Dendritic cell treated with granulocyte-macrophage colony-stimulating factor and Interleukin-4, amounts not matched to agents 40 ng/mL and 50 ng/mL, for 4 days (primary cell): ENCODE data around the gene ANO10.

ENCODE experiments used
- H3K27ac Mint-ChIP-seq: one replicate; pipeline ENCODE4 v1.8.0; 2022; ENCODE audit warnings: mild to moderate bottlenecking, mixed read lengths
- H3K27me3 Mint-ChIP-seq: one replicate; pipeline ENCODE4 v1.8.0; 2022; ENCODE audit warnings: mild to moderate bottlenecking, mixed read lengths
- H3K36me3 Mint-ChIP-seq: one replicate; pipeline ENCODE4 v1.8.0; 2022; ENCODE audit warnings: low read depth, mixed read lengths
- H3K4me1 Mint-ChIP-seq: one replicate; pipeline ENCODE4 v1.8.0; 2022; ENCODE audit warnings: low read depth, mixed read lengths
- H3K4me3 Mint-ChIP-seq: one replicate; pipeline ENCODE4 v1.8.0; 2022; ENCODE audit warnings: mild to moderate bottlenecking, moderate library complexity, mixed read lengths
- H3K9me3 Mint-ChIP-seq: one replicate; pipeline ENCODE4 v1.8.0; 2022; ENCODE audit warnings: mixed read lengths
- intact Hi-C: fragments of 100-400 bp; cut with micrococcal nuclease; formaldehyde crosslinking; loops from one replicate; pipeline ENCODE4 v1.15.0; 2022

The ANO10 gene

DNA sequence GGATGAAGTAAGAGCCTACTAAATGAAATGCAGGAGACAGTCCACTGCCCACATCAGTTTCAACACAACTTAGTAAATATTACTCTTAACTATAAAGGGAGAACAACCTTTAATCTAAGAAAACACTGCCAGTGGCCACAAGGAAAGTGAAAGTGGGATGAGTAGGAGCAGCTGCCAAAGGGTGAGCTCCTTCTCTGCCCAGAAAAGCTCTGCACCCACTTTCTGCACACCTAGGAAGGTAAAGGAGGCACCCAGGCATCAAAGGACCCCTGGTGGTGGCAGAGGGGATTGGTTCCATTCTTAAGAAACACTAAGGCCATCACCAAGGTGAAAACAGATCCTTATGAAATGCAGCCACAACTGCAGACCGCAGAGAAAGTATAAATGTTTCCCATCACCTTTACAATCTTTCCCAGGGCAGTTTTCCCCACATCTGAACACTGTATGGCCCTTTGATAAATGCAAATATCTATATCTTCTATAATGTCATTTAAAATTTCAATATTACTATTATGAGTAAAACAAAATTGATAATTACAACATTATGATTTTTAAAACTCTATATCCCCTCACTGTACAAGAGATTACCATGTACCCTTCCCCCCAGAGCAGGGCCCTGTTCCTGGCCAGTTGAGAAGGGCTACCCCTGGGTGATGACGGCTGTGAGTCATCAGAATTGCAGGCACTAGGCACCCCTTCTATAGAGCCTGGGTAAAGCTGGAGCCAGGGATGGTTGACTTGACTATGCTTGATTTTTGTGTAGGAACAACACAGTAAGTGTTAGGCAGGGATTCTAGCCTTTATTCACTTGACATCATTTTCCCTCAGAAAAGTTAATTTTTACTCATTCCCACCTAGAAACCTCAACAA, 243.5 kb downstream of the ANO10 start:
- H3K27me3 Mint-ChIP-seq: no peaks in the 10 kb centered on the region
- peaks cover 24% of the 10 kb centered on the region for H3K9me3 Mint-ChIP-seq
- H3K4me1 Mint-ChIP-seq: no peaks in the 10 kb centered on the region
- no peaks in the 10 kb centered on the region for H3K36me3 Mint-ChIP-seq
- H3K4me3 Mint-ChIP-seq: no peak overlapping the region
- H3K27ac Mint-ChIP-seq: no peak overlapping the region
- intact Hi-C loops: loop anchor here (5.0 to 10.0 kb wide), 2 partner anchors 156 to 414 kb away; no protein-coding TSS in a partner anchor

DNA sequence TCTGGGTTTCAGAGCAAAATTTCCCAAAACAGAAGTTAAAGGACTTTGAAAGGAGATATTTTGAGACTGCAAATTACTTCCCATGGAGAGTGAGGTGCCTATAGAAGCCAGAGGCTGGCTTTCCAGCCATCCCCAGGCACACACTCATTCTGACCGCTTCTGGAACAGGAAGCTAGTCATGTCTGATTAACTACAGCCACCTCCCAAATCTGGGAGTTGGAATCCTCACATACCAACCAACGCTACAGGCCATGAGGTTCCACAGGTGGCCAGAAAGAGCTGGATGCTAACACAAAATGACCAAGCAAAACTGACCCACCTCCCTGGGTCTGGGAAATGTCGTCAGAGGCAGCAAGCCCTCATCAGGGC, 248.3 kb downstream of the ANO10 start:
- Mint-ChIP-seq H3K27me3 (no peaks in the 10 kb centered on the region), H3K4me1 (peaks cover 8% of the 10 kb centered on the region), H3K9me3 (no peaks in the 10 kb centered on the region), H3K27ac (no peak overlapping the region), H3K4me3 (no peak overlapping the region), H3K36me3 (no peaks in the 10 kb centered on the region)
- intact Hi-C loops: loop anchor here (10.0 kb wide), 1 partner anchor 409 kb away; no protein-coding TSS in a partner anchor

DNA sequence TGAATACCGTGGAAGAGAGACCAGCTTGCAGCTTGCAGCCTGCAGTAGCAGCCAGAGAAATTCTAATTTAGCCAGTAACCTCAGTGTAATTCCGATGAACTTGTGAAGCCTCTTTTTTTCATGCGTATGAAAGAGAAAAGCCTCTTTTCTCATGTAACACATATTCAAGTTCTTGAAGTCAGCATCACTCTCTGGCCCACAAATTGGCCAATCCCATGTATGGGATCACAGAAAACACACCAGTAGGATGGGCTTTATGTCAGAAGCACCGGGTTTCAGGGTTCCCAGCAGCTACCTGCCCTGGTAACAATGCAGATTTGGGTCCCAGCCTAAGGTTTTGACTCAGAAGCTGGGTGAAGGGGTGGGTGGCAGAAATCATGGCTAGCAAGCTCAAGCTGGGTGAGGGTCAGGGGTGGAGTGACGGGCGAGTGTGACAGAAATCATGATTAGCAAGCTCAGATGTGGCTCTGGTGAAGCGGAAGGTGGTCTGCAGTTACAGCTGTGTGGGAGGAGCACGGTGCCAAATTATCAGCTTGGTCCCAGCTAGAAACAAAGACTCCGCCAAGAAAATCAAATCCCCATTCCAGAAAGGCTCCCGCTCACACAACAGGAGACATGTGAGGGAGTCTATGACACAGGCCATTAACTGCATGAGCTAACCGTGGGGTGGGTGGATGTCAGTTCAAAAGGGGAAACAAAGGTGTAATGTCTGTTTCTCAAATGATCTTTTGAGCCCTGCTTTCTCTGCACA, 248.8 kb downstream of the ANO10 start:
- no peak overlapping the region for H3K27ac Mint-ChIP-seq

DNA sequence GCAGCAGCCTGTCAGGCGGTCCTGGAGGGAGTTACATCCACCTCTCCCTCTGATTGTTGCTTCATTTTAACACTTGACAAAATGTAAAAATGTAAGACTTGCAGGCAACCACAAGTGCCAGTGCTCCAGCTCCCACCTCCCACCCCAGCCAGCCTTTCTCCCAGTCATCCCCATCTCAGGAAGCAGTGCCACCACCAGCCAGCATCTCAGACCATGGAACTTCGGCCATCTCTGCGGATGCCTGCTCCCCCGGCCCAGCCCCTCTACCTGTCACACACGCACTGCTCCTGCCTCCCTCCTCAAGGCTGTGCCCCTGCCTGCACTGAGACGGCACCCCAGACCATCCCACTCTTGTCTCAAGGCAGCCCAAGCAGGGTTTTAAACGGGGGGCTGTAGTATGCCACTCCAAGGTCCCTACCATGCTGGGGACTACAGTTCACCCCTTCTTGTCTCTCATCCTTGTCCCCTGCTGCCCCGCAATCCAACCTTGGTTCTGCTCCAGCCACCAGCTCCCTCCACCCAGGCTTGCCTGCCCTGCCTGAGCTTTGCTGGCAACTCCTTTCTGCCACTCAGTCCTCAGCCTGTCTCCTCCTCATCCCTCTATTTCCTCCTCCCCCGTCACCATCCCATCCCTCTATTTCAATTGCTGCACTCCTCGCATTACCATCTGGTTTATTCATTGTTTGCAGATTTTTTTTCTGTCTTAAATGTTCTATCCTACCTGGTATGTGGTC, 249.6 kb downstream of the ANO10 start:
- H3K4me1 Mint-ChIP-seq: peaks cover 8% of the 10 kb centered on the region

More for the DNA sequence above, 248.8 kb downstream of the ANO10 start:
- no peaks in the 10 kb centered on the region for H3K9me3 Mint-ChIP-seq
- no peaks in the 10 kb centered on the region for H3K36me3 Mint-ChIP-seq
- intact Hi-C loops: loop anchor here (10.0 kb wide), 1 partner anchor 408 kb away; no protein-coding TSS in a partner anchor
- H3K4me3 Mint-ChIP-seq: no peak overlapping the region
- peaks cover 8% of the 10 kb centered on the region for H3K4me1 Mint-ChIP-seq
- no peaks in the 10 kb centered on the region for H3K27me3 Mint-ChIP-seq

DNA sequence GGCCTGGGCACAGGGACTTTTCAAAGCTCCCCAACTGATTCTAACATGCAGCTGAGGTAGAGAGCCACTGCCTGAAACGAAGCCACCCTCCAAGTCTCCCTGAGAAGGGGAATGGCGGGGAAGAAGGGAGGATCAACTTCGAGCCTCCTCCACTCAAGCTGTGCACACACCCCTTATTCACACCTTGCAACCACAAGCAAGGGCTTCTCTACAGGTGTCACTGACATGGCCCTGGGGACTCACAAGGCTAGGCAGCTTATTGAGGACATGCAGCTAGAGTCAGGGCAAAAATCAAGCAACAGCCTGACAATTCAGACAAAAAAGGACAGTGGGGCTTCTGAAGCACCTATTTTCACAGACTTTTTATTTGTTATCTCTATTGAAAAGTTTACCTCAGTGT, 250.3 kb downstream of the ANO10 start:
- H3K27ac Mint-ChIP-seq: peak overlapping the region; percentile 12

More for the DNA sequence above, 249.6 kb downstream of the ANO10 start:
- no peak overlapping the region for H3K27ac Mint-ChIP-seq
- H3K4me3 Mint-ChIP-seq: no peak overlapping the region
- no peaks in the 10 kb centered on the region for H3K36me3 Mint-ChIP-seq
- intact Hi-C loops: loop anchor here (10.0 kb wide), 1 partner anchor 407 kb away; no protein-coding TSS in a partner anchor
- H3K27me3 Mint-ChIP-seq: no peaks in the 10 kb centered on the region
- H3K9me3 Mint-ChIP-seq: no peaks in the 10 kb centered on the region

DNA sequence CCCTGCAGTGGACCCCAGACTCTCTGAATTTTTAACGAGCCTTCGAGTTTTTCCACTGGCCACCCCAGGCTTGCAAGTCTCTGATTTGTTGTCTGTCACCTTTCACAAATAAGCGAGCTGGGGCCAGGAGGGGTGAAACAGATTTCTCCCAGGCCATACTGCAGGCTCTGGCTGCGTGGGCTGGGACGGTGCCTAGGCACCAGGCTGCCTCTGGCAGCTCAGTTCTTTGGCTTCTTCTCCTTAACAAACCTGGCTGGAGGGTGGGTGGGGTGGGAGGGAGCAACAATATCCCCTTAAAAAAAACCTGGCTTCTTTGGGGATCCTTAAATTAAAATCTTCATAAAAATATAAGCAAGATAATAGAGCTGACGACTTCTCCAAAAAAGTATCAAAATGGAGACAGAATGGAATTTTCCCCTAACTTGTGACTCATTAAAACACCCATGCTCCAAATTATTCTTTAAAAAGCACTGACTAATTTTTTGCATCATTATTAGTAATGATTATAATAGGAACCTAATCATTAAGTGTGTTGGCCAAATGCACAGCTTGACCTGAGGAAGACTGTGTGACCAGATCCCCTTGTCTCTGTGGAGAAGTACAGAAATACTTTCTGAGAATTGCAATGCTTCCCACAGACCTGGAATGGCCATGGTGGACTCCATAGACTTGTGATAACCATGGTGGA, 251.4 kb downstream of the ANO10 start:
- intact Hi-C loops: loop anchor here (10.0 kb wide), 1 partner anchor 406 kb away; no protein-coding TSS in a partner anchor
- Mint-ChIP-seq H3K4me3 (no peak overlapping the region), H3K36me3 (peaks cover 12% of the 10 kb centered on the region), H3K27me3 (no peaks in the 10 kb centered on the region), H3K27ac (peak overlapping the region; percentile 12), H3K9me3 (no peaks in the 10 kb centered on the region), H3K4me1 (peaks cover 8% of the 10 kb centered on the region)

More for the DNA sequence above, 250.3 kb downstream of the ANO10 start:
- intact Hi-C loops: loop anchor here (10.0 kb wide), 1 partner anchor 407 kb away; no protein-coding TSS in a partner anchor
- peaks cover 8% of the 10 kb centered on the region for H3K4me1 Mint-ChIP-seq
- H3K9me3 Mint-ChIP-seq: no peaks in the 10 kb centered on the region
- no peak overlapping the region for H3K4me3 Mint-ChIP-seq
- no peaks in the 10 kb centered on the region for H3K27me3 Mint-ChIP-seq
- H3K36me3 Mint-ChIP-seq: peaks cover 2% of the 10 kb centered on the region

DNA sequence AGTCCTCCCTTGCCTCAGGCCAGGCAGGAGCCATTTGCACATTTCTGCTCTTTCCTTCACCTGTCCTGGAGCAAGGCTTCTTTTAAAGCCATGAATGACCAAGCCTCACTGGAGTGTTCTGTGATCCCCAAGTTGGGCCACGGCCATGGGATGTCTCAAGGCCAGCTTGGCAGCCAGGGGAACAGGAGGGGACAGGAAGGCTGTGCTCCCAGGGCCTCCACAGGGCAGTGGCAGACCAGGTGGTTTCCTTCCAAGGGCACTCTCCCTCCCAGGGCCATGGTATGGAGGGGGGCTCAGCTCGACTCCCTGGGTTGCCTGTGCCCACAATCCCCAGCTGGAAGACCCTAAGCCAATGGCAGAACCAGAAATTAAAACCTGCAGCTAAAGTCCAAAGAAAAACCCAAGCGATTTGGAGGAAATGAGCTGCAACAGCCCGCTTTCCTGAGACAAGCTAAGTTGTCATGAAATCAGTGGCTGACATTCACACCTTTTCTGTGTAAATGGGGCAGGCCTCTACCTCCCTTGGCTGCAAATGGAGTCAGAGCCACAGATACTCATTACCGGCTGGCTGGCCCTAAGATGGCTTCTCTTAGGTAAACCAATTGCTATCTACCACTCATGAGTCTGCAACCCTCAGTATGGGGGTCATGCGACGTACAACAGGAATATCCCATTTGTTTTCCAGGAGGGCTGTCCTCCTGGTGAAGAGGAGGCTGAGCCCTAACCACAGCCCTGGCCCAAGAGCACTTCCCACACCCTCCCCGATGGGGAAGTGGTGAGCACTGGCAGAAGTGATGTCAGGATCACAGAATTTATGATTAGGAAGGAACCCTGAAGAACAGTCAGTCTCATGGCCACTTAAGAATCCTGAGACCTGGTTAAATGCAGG, 252.2 kb downstream of the ANO10 start:
- H3K4me3 Mint-ChIP-seq: no peak overlapping the region
- H3K4me1 Mint-ChIP-seq: peaks cover 8% of the 10 kb centered on the region
- H3K9me3 Mint-ChIP-seq: no peaks in the 10 kb centered on the region
- peaks cover 20% of the 10 kb centered on the region for H3K36me3 Mint-ChIP-seq
- H3K27me3 Mint-ChIP-seq: no peaks in the 10 kb centered on the region
- intact Hi-C loops: loop anchor here (10.0 kb wide), 1 partner anchor 405 kb away; no protein-coding TSS in a partner anchor
- H3K27ac Mint-ChIP-seq: no peak overlapping the region

DNA sequence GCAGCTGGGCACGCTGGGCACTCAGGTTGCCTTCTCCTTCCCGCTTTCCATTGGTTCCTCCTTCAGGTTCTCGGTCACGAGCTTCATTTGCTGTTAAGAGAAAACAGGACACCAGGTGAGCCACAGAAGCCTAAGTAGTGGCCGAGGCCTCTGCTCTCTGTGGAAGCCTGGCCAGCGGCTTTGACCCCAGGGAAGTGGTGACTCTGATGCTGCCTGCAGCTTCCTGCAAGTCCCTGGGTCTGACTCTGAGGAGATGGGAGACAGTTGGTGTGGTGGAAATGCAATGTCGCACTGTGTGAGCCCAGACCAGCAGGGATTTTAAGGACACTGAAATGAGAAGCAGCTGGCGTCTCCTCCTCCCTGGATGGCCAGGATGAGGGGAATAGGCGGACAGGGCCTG, 254.9 kb downstream of the ANO10 start:
- peaks cover 24% of the 10 kb centered on the region for H3K36me3 Mint-ChIP-seq
- intact Hi-C loops: no loop called here
- H3K27ac Mint-ChIP-seq: no peak overlapping the region
- H3K4me1 Mint-ChIP-seq: peaks cover 8% of the 10 kb centered on the region
- H3K27me3 Mint-ChIP-seq: no peaks in the 10 kb centered on the region
- no peaks in the 10 kb centered on the region for H3K9me3 Mint-ChIP-seq
- H3K4me3 Mint-ChIP-seq: no peak overlapping the region

DNA sequence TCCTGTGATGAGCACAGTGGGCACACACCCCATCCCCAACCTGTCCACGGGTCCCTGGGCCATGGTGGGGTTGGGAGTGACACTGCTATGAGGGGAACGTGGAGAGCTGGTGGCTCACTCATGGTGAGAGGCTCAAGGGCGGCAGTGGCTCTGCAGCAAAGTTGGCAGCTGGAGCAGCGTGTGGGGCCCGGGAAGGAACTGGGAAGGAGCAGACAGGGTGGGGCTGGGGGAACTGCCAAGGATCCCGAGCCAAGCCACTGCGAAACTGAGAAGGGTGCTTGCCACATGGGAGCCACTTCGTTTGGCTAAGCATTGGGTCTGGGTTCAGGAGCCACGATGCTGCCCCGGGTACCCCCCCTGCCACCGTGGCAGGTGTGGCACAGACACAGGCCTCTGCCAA, 255.3 kb downstream of the ANO10 start:
- H3K4me3 Mint-ChIP-seq: no peak overlapping the region
- H3K27ac Mint-ChIP-seq: no peak overlapping the region
- intact Hi-C loops: no loop called here
- peaks cover 8% of the 10 kb centered on the region for H3K4me1 Mint-ChIP-seq
- peaks cover 24% of the 10 kb centered on the region for H3K36me3 Mint-ChIP-seq
- no peaks in the 10 kb centered on the region for H3K9me3 Mint-ChIP-seq
- H3K27me3 Mint-ChIP-seq: no peaks in the 10 kb centered on the region

DNA sequence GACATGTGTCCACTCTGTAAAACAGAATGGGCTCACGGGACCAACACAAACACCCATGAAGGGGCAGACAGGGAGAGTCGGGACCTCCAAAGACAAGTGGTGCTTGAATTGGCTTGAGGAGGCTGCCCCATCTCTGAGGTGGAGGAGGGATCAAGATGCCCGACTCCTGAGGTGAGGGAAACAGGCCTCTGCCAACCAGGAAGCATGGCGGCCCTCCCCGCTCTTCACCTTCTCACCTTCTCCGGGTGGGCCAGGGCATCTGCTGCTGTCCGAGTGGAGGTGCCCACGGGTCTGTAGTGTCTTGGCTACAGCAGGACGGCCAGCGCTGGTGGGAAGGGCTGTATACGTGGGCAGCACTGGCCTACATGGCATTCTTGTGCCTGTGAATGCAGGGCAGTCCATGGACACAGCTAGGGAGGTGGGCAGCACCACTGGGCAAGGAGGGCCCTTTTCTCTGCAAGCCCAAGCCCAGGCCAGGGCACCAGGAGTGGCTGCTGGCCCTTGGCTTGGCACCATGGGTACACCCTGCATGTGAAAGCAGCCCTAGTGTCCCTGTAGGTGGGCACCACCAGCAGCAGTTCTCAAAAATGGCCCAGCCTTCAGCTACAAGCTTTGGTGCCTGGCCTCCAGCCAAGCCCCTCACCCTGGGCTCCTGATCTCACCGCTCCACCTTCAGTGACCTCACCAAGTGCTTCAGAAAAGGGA, 256.1 kb downstream of the ANO10 start:
- Mint-ChIP-seq H3K36me3 (peaks cover 24% of the 10 kb centered on the region), H3K27me3 (no peaks in the 10 kb centered on the region)

DNA sequence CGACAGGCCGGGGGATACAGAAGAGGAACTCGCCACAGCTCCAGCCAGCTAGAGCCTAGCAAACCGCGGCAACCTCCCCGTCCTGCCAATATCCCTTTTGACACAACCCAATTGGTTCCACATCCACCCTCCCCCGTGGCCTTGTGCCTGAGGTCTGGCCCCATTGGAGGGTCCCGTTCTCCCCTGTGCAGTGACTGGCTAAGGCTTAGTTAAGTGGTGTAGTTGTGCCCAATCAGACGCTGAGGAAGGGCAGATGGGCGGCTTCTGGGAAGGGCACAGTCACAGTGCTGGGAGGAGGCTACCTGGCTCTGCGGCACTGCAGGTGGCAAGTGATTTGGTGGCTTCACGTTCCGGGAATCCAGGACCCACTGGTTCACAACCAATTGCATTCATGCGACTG, 256.9 kb downstream of the ANO10 start:
- Mint-ChIP-seq H3K27me3 (no peaks in the 10 kb centered on the region), H3K4me3 (no peak overlapping the region), H3K36me3 (peaks cover 24% of the 10 kb centered on the region), H3K9me3 (no peaks in the 10 kb centered on the region), H3K4me1 (no peaks in the 10 kb centered on the region), H3K27ac (no peak overlapping the region)
- intact Hi-C loops: no loop called here

More for the DNA sequence above, 256.1 kb downstream of the ANO10 start:
- H3K4me3 Mint-ChIP-seq: no peak overlapping the region
- H3K4me1 Mint-ChIP-seq: peaks cover 1% of the 10 kb centered on the region
- H3K9me3 Mint-ChIP-seq: no peaks in the 10 kb centered on the region
- H3K27ac Mint-ChIP-seq: no peak overlapping the region
- intact Hi-C loops: no loop called here

DNA sequence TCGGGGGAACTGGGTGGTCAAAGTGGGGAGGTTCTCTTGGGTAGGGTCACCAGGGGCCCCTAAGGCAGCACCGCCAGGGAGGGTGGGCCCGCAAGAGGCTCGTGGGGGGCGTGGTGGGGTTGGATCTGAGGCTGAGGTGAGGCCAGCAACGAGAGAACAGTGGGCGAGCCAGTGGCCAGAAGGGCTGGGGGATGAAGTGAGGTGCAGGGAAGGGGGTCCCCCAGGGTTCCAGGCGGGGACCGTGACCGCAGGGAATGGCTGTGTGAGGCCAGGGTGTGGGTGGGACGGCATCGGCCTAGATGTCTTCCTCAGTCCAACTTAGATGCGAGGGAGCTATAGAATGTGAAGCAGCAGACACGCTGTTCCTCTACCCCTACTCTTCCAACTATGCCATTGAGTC, 257.3 kb downstream of the ANO10 start:
- H3K4me3 Mint-ChIP-seq: no peak overlapping the region
- H3K4me1 Mint-ChIP-seq: no peaks in the 10 kb centered on the region
- no peak overlapping the region for H3K27ac Mint-ChIP-seq
- H3K27me3 Mint-ChIP-seq: no peaks in the 10 kb centered on the region
- peaks cover 24% of the 10 kb centered on the region for H3K36me3 Mint-ChIP-seq
- intact Hi-C loops: no loop called here
- no peaks in the 10 kb centered on the region for H3K9me3 Mint-ChIP-seq
